ENCODE results near the gene RPP25L.

Gene RPP25L

DNA sequence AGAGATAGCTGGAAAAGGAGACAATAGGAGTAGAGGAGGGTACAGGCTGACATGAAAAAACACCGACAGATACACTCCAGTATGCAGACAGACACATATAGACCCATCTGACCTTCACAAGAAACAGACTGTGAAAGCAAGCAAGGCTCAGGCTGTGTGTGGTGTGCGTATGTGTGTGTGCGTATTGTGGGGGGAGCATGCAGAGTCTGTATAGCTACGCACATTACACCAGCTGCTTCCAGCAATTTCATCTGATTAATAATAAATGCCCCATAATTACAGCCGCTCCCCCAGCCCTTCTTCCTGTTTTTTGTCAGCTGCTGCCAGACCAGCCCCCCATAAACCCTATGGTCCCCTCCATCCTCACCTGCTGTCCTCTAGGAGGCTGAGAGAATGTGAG, 29.1 kb downstream of the RPP25L start:
- TF ChIP-seq, protein P1, sequence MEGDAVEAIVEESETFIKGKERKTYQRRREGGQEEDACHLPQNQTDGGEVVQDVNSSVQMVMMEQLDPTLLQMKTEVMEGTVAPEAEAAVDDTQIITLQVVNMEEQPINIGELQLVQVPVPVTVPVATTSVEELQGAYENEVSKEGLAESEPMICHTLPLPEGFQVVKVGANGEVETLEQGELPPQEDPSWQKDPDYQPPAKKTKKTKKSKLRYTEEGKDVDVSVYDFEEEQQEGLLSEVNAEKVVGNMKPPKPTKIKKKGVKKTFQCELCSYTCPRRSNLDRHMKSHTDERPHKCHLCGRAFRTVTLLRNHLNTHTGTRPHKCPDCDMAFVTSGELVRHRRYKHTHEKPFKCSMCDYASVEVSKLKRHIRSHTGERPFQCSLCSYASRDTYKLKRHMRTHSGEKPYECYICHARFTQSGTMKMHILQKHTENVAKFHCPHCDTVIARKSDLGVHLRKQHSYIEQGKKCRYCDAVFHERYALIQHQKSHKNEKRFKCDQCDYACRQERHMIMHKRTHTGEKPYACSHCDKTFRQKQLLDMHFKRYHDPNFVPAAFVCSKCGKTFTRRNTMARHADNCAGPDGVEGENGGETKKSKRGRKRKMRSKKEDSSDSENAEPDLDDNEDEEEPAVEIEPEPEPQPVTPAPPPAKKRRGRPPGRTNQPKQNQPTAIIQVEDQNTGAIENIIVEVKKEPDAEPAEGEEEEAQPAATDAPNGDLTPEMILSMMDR (IDR thresholded peaks at IDR 0.05): no peak

DNA sequence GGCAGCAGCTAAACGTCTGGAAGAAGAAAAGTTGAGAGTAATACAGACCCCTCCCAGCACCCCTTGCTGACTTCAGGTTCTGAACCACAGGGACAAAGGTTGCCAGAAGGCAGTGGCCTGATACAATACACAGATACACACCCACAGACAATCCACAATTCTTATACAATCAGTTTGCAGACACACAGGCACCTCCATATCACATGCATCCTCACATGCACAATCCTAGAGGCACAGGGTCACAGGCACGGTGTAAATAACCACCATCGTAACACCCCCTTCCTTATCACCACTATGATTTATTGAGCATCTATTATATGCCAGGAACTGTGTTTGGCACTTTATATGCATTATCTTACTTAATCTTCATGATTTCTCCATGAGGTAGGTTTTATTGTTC, 30.6 kb downstream of the RPP25L start:
- TF ChIP-seq, protein P1 (IDR thresholded peaks at IDR 0.05): no peak

DNA sequence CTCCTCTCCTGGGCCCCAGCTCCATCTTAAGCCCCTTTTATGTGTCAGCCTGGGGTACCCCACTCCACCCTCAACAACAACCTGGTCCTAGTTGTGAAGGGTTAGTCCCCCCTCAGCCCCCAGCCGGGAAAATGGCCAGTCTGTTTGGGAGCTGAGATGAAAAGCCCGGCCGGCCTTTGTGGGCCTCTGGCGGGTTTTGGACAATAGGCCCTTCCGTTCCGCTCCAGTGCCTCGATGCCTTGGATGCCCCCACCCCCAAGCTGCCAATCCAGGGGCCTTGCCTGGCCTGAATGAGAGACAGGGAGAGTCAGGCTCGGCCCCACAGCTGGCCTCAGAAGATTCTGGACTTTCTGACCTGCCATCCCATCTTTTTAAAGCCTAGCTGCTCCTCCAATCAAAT, 31.5 kb downstream of the RPP25L start:
- TF ChIP-seq, protein P1 (IDR thresholded peaks at IDR 0.05): no peak

DNA sequence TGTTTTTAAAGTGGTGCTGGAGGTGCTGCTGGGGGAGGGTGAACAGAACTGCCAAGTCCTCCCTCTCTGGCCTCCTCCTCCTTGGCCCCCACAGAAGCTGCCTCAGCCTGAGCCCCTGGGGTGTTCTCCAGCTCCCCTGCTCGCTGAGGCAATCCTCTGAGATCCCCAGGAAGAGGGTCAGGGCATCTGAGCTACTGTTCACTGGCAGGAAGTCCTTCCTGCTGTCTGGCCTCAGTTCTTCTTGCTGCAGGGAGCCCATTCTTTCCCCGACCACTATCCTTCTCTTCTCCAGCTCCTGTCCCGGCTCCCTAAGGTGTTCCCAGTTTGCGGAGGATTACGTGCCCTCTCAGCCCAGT, 32.1 kb downstream of the RPP25L start:
- TF ChIP-seq, protein P1 (IDR thresholded peaks at IDR 0.05): no peak

DNA sequence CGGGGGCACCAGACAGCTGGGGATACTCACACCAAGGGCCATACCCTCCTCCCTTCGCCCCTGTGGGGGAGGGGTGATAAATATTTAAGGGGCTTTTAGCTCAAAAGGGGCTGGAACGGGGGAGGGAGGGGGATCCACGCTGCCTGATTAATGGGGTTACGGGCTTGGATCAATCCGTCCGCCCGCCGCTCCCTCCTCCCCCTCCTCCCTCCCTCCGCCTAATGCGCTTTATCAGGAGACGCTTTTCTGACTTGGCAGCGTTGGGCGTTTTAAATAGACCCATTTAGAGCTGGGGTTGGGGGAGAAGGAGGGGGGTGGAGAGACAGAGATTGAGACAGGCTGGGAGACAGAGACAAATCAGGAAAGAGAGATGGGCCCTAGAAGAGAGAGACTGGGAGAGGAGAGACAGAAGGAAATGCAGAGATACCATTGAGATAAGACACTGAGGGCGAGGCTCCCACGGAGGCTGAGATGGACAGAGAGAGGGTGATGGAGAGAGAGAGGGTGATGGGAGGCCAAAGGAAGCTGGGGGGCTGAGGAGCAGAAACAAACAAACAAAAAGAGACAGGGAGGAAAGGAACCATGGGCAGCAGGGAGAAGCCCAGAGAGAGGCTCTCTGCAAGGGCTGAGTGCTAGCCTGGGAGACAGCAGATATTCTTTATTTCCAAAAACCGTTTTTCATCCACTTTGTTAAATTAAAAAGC, 32.6 kb downstream of the RPP25L start:
- TF ChIP-seq, protein P1 (IDR thresholded peaks at IDR 0.05): no peak

DNA sequence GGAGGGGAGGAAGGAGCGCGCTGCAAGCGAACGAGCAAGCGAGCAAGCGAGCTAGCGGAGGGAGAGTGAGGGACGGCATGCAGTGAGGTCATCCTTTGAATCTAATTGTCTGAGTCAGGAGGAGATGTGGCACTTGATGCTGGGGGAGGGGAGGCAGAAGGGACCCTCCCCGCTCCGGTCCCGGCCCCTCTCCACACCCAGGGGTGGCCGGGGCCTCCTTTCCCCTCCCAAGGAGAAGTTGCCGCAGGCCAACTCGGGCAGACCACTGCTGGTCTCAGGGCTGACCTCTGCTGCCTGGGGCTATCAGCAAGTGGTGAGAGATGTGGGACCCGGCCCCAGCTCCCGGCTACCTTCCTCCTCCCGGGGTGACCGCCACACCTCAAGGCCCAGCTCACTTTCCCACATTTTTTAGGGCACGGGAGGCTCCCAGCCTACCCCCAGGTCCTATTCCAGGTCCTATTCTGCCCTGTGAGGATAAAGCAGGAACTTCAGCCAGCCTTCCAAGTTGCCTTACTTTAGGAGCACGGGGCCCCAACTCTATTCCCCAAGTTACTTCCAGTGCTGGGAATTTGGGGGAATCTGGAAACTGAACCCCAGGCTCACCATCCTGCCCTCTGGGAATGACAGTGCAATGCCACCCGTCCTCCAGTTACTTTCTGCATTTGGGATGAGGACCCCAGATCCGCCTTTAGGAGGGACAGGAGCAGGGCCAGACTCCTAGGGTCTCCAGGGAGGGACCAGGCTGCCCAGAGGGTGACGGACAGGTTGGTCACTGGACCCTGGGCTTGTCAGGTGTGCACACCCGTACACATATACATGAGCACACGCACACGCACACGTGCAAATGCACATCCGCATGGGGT, 33.4 kb downstream of the RPP25L start:
- TF ChIP-seq, protein P1 (IDR thresholded peaks at IDR 0.05): no peak

DNA sequence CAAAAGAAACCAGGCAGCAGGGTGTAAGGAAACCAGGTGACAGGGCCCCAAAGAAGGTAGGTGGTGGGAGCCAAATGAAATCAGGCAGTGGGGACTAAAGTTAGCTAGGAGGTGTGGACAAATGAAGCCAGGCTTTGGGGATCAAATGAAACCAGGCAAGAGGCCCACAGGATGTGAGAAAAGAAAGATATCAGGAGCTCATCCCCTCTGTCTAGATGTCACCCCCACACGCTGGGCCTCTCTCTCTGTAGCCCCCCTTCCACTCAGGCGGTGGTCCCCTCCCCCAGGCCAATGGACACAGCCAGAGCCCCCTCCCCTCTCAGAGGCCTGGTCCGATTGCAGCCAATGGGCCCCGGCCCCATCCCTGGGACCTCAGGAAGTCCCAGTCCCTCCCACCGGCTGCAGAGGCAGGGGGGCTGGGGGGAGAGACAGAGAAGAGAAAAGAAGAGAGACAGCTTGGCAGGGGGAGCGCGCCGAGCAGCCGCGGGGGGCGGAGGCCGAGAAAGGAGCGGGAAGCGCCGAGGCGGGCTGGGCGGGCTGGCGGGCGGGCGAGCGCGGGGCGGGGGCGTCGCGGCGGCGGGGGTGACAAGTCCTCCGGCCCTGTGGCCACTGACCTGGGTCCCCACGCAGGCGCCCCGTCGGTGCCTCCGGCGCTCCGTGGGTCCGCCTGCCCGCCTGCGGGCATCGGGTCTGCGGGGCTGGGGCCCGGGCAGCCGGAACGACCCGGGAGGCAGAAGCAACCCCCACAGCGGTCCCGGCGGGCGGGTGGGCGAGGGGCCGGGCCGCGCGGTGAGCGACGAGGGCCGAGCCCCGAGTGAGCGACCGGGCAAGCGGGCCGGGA, 34.3 kb downstream of the RPP25L start:
- TF ChIP-seq, protein P1 (IDR thresholded peaks at IDR 0.05): no peak
